HL-60 (cell line): ENCODE measurements around the gene MICAL2.

Source experiments
- DNase-seq, 2 experiments: peaks; one replicate each; pipeline ENCODE4 v3.0.0-alpha.2; 2010 to 2020; ENCODE audit warnings: low read depth in 1 of 2, low spot score in 1 of 2
- H3K27ac ChIP-seq: fragments of 250-450 bp; sonication (Bioruptor Pico); replicated peaks from 2 replicates; pipeline ENCODE4 v1.5.1; 2020; ENCODE audit warnings: mild to moderate bottlenecking, moderate library complexity
- H3K27me3 ChIP-seq: fragments of 250-450 bp; sonication (Bioruptor Pico); 2 replicates; pipeline ENCODE4 v1.5.1; 2021; ENCODE audit warnings: mild to moderate bottlenecking, moderate library complexity; ENCODE audit not compliant: insufficient read depth, poor library complexity, severe bottlenecking
- H3K4me3 ChIP-seq: replicated peaks from 2 replicates; pipeline ENCODE4 v1.5.1; 2011; ENCODE audit warnings: mild to moderate bottlenecking, control low read depth, low read length; ENCODE audit not compliant: insufficient read depth
- GABPA ChIP-seq: IDR thresholded peaks from 2 replicates; pipeline ENCODE4 v1.6.1; 2012; ENCODE audit warnings: low read depth
- POLR2AphosphoS5 ChIP-seq: IDR thresholded peaks from 2 replicates; pipeline ENCODE4 v1.6.1; 2012; ENCODE audit warnings: low read depth
- SPI1 ChIP-seq: IDR thresholded peaks from 2 replicates; pipeline ENCODE4 v1.6.1; 2012; ENCODE audit warnings: low read depth, mild to moderate bottlenecking, borderline replicate concordance
- TF ChIP-seq, protein P1 (sequence below): IDR thresholded peaks from one replicate; pipeline ENCODE4 v1.5.1; 2011; ENCODE audit warnings: low read length, control low read depth, inconsistent platforms; ENCODE audit not compliant: insufficient read depth
- TF ChIP-seq, protein P2 (sequence below): IDR thresholded peaks from 2 replicates; pipeline ENCODE4 v1.6.1; 2012; ENCODE audit warnings: low read depth; ENCODE audit not compliant: insufficient replicate concordance

The MICAL2 gene

DNA sequence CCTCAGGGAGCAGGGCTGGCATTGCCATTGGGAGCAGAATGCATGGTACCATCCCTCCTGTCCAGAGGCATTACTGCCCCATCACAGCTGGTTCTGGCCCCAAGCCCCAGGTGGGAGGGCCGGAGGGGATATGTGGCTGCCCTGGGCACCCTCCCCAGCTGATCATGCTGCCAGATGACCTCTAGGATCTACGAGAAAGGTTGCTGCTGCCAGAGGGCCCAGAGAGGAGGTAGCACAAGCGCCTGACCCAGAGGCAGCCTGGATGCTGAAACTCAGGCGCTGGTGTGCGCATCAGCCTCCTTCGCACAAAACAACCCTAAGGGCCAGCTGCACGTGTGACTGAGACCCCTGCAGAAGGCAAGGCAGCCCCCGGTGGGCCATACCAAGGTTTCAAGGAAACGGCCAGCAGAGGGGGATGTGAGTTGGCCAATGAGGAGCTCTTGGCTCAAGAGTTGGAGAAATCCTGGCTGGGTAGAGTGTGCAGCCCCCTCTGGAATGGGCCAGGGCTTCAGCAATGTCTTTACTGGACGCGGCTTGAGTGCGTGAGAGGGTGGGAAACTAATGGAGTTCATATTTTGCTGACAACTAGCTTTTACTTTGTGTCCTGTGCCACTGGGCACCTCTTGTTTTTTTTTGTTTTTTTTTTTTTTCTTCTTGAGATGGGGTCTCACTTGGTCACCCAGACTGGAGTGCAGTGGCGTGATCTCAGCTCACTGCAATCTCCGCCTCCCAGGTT is 178.7 kb downstream of the MICAL2 start:
- no peak for DNase-seq
- TF ChIP-seq, protein P1, sequence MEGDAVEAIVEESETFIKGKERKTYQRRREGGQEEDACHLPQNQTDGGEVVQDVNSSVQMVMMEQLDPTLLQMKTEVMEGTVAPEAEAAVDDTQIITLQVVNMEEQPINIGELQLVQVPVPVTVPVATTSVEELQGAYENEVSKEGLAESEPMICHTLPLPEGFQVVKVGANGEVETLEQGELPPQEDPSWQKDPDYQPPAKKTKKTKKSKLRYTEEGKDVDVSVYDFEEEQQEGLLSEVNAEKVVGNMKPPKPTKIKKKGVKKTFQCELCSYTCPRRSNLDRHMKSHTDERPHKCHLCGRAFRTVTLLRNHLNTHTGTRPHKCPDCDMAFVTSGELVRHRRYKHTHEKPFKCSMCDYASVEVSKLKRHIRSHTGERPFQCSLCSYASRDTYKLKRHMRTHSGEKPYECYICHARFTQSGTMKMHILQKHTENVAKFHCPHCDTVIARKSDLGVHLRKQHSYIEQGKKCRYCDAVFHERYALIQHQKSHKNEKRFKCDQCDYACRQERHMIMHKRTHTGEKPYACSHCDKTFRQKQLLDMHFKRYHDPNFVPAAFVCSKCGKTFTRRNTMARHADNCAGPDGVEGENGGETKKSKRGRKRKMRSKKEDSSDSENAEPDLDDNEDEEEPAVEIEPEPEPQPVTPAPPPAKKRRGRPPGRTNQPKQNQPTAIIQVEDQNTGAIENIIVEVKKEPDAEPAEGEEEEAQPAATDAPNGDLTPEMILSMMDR, result no peak
- TF ChIP-seq, protein P2, sequence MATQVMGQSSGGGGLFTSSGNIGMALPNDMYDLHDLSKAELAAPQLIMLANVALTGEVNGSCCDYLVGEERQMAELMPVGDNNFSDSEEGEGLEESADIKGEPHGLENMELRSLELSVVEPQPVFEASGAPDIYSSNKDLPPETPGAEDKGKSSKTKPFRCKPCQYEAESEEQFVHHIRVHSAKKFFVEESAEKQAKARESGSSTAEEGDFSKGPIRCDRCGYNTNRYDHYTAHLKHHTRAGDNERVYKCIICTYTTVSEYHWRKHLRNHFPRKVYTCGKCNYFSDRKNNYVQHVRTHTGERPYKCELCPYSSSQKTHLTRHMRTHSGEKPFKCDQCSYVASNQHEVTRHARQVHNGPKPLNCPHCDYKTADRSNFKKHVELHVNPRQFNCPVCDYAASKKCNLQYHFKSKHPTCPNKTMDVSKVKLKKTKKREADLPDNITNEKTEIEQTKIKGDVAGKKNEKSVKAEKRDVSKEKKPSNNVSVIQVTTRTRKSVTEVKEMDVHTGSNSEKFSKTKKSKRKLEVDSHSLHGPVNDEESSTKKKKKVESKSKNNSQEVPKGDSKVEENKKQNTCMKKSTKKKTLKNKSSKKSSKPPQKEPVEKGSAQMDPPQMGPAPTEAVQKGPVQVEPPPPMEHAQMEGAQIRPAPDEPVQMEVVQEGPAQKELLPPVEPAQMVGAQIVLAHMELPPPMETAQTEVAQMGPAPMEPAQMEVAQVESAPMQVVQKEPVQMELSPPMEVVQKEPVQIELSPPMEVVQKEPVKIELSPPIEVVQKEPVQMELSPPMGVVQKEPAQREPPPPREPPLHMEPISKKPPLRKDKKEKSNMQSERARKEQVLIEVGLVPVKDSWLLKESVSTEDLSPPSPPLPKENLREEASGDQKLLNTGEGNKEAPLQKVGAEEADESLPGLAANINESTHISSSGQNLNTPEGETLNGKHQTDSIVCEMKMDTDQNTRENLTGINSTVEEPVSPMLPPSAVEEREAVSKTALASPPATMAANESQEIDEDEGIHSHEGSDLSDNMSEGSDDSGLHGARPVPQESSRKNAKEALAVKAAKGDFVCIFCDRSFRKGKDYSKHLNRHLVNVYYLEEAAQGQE, result no peak
- TF ChIP-seq GABPA, result no peak
- no peak for TF ChIP-seq SPI1
- TF ChIP-seq POLR2AphosphoS5, result no peak
- H3K27me3 ChIP-seq, result no peaks in the 10 kb centered on the region
- no peak overlapping the region for H3K27ac ChIP-seq
- no peak overlapping the region for H3K4me3 ChIP-seq

DNA sequence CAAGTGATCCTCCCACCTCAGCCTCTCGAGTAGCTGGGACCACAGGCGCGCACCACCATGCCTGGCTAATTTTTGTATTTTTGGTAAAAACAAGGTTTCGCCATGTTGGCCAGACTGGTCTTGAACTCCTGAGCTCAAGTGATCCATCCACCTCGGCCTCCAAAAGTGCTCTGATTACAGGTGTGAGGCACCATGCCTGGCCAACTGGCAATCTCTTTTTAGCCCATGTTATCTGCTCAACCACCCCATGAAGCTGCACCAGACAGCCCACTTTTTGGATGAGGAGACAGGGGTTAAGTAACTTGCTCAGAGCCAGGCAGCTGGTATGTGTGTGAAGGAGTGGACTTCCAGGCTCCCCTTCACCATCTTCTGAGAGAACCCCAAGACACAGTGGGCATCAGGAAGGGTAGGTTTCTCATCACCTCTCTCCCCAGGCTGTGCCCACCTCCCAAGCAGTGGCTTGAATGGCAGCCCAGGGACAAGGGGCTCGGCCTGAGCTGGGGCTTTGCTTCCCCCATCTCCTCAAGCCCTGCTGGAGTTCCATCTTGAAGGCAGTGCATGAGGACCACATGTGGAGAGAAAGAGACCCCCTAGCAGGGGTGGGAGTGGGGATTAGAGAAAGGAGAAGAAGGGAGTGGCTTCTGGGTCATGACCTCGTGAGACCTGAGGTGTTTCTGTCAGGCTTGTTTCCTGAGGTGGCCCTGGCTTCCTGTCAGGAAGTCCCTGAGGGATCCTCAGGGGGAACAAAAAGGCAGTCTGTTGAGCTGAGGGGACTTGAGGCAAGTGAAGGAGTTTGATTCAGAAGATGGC is 179.5 kb downstream of the MICAL2 start:
- DNase-seq, result no peak
- no peaks in the 10 kb centered on the region for H3K27me3 ChIP-seq
- H3K4me3 ChIP-seq, result no peak overlapping the region
- TF ChIP-seq, protein P2, result no peak
- TF ChIP-seq POLR2AphosphoS5, result no peak
- TF ChIP-seq GABPA, result no peak
- TF ChIP-seq, protein P1, result no peak
- TF ChIP-seq SPI1, result no peak
- H3K27ac ChIP-seq, result no peak overlapping the region

DNA sequence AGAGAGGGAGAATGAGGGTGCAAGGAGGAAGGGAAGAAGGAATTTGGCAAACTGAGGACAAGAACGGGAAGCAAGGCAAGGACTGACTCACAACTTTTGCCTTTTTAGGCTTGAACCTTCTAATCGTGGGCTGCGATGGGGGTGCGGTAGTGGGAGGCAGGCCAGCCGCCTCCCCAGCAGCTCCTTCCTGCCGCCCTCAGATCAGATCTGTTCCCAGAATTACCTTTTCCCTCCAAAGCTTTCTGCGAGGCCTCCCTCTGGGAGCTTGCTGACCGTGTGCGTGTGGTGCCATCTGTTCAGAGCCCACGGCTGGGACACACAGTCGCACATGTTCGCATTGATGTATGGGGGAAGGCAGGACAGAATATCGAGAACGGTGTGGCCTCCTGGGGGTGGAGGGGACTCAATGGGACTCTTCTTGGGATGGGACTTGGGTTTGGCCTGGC is 180.1 kb downstream of the MICAL2 start:
- H3K27ac ChIP-seq, result no peak overlapping the region
- DNase-seq, result no peak
- no peaks in the 10 kb centered on the region for H3K27me3 ChIP-seq
- no peak overlapping the region for H3K4me3 ChIP-seq
- no peak for TF ChIP-seq POLR2AphosphoS5
- TF ChIP-seq, protein P2, result no peak
